GM18508 (cell line): ENCODE measurements around the gene AKTIP.
"Not testable (repeated sequence)": the region's sequence is repeated elsewhere in the genome, so short reads cannot be mapped to it uniquely, and the experiment has no call there.

Experiments used
- ATAC-seq: cut with Tn5 transposase; IDR thresholded peaks from one replicate; pipeline ENCODE4 v1.9.1; 2021; ENCODE audit warnings: moderate number of reproducible peaks; ENCODE audit not compliant: insufficient read depth, unreplicated experiment

Gene AKTIP

GRCh38 chr16:53502331-53503269 is at the start of gene AKTIP:
AKTIP (minus strand) TSS chr16:53503209; CDS start chr16:53500259, 2,950 bp downstream.
- ATAC-seq = no peak

GRCh38 chr16:53549970-53550690 is 47.1 kb upstream of the AKTIP start:
- ATAC-seq = no peak

GRCh38 chr16:53546988-53547391 is 44.0 kb upstream of the AKTIP start:
- ATAC-seq = no peak

GRCh38 chr16:53545433-53545832 is 42.4 kb upstream of the AKTIP start:
- no peak for ATAC-seq

GRCh38 chr16:53542283-53542682 is 39.3 kb upstream of the AKTIP start:
- no peak for ATAC-seq

GRCh38 chr16:53541326-53541725 is 38.3 kb upstream of the AKTIP start:
- no peak for ATAC-seq

- not testable (repeated sequence) for ATAC-seq
Observed at GRCh38 chr16:53539759-53540718, 37.0 kb upstream of the AKTIP start.

- ATAC-seq = not testable (repeated sequence)
Observed at GRCh38 chr16:53539346-53539745, 36.3 kb upstream of the AKTIP start.

GRCh38 chr16:53537626-53538025 is 34.6 kb upstream of the AKTIP start:
- no peak for ATAC-seq

- no peak for ATAC-seq
Observed at GRCh38 chr16:53534206-53534605, 31.2 kb upstream of the AKTIP start.

- ATAC-seq = no peak
Observed at GRCh38 chr16:53530741-53531140, 27.7 kb upstream of the AKTIP start.

- no peak for ATAC-seq
Observed at GRCh38 chr16:53530046-53530445, 27.0 kb upstream of the AKTIP start.

- no peak for ATAC-seq
Observed at GRCh38 chr16:53529513-53529912, 26.5 kb upstream of the AKTIP start.

GRCh38 chr16:53528797-53529196 is 25.8 kb upstream of the AKTIP start:
- no peak for ATAC-seq

- ATAC-seq = no peak
Observed at GRCh38 chr16:53523971-53524548, 21.1 kb upstream of the AKTIP start.

- ATAC-seq = no peak
Observed at GRCh38 chr16:53523126-53523804, 20.3 kb upstream of the AKTIP start.

GRCh38 chr16:53519417-53520091 is 16.5 kb upstream of the AKTIP start:
- ATAC-seq = no peak

GRCh38 chr16:53518550-53519416 is 15.8 kb upstream of the AKTIP start:
- ATAC-seq = peak; percentile 98
